Tibial nerve (tissue), 4 donors: ENCODE results near the gene PPAT.

Experiments
- EP300 ChIP-seq, 2 donors: sonication (generic); formaldehyde crosslinking; IDR thresholded peaks; one replicate each; pipeline ENCODE4 v1.6.1; 2017; ENCODE audit warnings: antibody characterized with exemption in 2 of 2, mild to moderate bottlenecking in 1 of 2
- POLR2A ChIP-seq, 2 donors: fragments of 450-650 bp; IDR thresholded peaks; one replicate each; pipeline ENCODE4 v1.6.1; 2017; ENCODE audit warnings: antibody characterized with exemption in 2 of 2, mild to moderate bottlenecking in 2 of 2, moderate library complexity in 2 of 2
- TF ChIP-seq, protein P1 (sequence below), 5 experiments: fragments of 200-600 bp in 3 of 5; fragments of 450-650 bp in 2 of 5; sonication (generic) in 3 of 5; IDR thresholded peaks; one replicate each; pipeline ENCODE4 v1.5.1; 2016 to 2019; ENCODE audit warnings: antibody characterized with exemption in 5 of 5, mild to moderate bottlenecking in 3 of 5, moderate library complexity in 2 of 5

DNA sequence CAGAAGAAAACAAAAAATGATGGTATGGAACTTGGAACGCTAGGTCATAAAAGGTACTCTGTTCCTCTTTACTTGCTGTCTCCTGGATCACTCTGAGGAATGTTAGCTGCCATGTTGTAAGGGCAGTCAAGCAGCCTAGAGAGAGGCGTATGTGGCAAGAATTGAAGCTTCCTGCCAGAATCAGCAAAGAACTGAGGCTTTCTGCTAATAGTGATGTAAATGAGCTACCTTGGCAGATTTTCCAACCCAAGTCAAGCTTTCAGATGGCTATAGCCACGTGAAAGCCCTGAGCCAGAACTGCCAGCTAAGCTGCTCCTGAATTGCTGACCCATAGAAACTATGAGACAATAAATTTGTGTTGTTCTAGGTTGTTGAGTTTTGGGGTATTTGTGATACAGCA is 86.8 kb downstream of the PPAT start:
- TF ChIP-seq, protein P1, sequence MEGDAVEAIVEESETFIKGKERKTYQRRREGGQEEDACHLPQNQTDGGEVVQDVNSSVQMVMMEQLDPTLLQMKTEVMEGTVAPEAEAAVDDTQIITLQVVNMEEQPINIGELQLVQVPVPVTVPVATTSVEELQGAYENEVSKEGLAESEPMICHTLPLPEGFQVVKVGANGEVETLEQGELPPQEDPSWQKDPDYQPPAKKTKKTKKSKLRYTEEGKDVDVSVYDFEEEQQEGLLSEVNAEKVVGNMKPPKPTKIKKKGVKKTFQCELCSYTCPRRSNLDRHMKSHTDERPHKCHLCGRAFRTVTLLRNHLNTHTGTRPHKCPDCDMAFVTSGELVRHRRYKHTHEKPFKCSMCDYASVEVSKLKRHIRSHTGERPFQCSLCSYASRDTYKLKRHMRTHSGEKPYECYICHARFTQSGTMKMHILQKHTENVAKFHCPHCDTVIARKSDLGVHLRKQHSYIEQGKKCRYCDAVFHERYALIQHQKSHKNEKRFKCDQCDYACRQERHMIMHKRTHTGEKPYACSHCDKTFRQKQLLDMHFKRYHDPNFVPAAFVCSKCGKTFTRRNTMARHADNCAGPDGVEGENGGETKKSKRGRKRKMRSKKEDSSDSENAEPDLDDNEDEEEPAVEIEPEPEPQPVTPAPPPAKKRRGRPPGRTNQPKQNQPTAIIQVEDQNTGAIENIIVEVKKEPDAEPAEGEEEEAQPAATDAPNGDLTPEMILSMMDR (IDR thresholded peaks at IDR 0.05) = no peak
- TF ChIP-seq POLR2A (IDR thresholded peaks at IDR 0.05) = no peak
- no peak for TF ChIP-seq EP300 (IDR thresholded peaks at IDR 0.05)
